ENCODE results near the gene UGT1A7.

The UGT1A7 gene

DNA sequence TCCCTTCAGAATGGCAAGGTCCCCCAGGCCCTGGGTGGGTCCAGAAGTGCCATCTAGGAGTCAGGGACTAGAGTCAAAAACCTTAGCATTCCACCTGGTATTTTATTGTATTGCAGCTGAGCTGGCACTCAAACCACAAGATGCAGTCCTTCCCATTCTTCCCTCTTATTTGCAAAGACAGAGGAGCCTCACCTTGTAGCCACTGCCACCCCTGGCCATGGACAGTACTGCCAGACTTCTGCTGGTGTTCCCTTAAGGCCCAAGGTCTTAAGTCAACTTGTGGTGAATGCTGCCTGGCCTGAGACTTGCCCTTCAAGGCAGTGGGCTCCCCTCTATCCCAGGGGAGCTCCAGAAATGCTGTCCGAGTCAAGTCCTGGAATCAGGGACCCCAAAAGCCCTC lies 38.6 kb upstream of the UGT1A7 start:
- TF ChIP-seq NFIC (IDR thresholded peaks at IDR 0.05) (no peak), RAD21 (IDR thresholded peaks at IDR 0.05; ENCODE audit: low read depth) (peak; percentile 26; the same call in 1 of the 2 replicates)

DNA sequence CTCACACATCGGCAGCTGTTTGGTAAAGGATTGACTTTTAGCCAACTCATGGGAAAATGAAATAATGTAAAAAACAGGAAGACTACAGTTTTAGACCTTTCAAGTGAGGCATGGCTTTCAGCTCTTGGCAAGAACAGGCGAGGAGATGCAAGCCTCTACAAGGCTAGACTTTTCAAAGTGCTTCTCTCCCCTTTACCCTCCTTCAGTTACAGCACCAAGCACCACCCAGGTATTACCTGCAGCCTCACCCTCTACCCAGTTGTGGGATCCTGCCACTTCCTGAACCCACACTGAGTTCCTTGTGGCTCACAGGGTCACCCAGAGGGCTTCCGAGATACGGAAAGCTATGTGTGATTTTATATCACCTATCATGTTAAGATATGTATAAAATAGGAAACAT lies 30.7 kb upstream of the UGT1A7 start:
- TF ChIP-seq MAX (IDR thresholded peaks at IDR 0.05) (no peak), TEAD4 (IDR thresholded peaks at IDR 0.05) (no peak), FOXM1 (IDR thresholded peaks at IDR 0.05; ENCODE audit: borderline replicate concordance, low read depth) (no peak), YY1 (IDR thresholded peaks at IDR 0.05; ENCODE audit: low read depth) (no peak), EGR1 (IDR thresholded peaks at IDR 0.05) (no peak), RAD21 (IDR thresholded peaks at IDR 0.05; ENCODE audit: low read depth) (no peak), TAF1 (IDR thresholded peaks at IDR 0.05; ENCODE audit: low read depth) (no peak), CEBPB (IDR thresholded peaks at IDR 0.05) (no peak), NFIC (IDR thresholded peaks at IDR 0.05) (no peak), TCF12 (IDR thresholded peaks at IDR 0.05; ENCODE audit: low read depth) (no peak), CREB1 (IDR thresholded peaks at IDR 0.05; ENCODE audit: low read depth) (no peak), ZBTB7A (IDR thresholded peaks at IDR 0.05; ENCODE audit: low read depth) (no peak), EP300 (IDR thresholded peaks at IDR 0.05; ENCODE audit: borderline replicate concordance) (no peak)
- TF ChIP-seq, protein P1, sequence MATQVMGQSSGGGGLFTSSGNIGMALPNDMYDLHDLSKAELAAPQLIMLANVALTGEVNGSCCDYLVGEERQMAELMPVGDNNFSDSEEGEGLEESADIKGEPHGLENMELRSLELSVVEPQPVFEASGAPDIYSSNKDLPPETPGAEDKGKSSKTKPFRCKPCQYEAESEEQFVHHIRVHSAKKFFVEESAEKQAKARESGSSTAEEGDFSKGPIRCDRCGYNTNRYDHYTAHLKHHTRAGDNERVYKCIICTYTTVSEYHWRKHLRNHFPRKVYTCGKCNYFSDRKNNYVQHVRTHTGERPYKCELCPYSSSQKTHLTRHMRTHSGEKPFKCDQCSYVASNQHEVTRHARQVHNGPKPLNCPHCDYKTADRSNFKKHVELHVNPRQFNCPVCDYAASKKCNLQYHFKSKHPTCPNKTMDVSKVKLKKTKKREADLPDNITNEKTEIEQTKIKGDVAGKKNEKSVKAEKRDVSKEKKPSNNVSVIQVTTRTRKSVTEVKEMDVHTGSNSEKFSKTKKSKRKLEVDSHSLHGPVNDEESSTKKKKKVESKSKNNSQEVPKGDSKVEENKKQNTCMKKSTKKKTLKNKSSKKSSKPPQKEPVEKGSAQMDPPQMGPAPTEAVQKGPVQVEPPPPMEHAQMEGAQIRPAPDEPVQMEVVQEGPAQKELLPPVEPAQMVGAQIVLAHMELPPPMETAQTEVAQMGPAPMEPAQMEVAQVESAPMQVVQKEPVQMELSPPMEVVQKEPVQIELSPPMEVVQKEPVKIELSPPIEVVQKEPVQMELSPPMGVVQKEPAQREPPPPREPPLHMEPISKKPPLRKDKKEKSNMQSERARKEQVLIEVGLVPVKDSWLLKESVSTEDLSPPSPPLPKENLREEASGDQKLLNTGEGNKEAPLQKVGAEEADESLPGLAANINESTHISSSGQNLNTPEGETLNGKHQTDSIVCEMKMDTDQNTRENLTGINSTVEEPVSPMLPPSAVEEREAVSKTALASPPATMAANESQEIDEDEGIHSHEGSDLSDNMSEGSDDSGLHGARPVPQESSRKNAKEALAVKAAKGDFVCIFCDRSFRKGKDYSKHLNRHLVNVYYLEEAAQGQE (IDR thresholded peaks at IDR 0.05; ENCODE audit: low read depth) = no peak
- TF ChIP-seq, protein P2, sequence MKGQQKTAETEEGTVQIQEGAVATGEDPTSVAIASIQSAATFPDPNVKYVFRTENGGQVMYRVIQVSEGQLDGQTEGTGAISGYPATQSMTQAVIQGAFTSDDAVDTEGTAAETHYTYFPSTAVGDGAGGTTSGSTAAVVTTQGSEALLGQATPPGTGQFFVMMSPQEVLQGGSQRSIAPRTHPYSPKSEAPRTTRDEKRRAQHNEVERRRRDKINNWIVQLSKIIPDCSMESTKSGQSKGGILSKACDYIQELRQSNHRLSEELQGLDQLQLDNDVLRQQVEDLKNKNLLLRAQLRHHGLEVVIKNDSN (IDR thresholded peaks at IDR 0.05) = no peak

DNA sequence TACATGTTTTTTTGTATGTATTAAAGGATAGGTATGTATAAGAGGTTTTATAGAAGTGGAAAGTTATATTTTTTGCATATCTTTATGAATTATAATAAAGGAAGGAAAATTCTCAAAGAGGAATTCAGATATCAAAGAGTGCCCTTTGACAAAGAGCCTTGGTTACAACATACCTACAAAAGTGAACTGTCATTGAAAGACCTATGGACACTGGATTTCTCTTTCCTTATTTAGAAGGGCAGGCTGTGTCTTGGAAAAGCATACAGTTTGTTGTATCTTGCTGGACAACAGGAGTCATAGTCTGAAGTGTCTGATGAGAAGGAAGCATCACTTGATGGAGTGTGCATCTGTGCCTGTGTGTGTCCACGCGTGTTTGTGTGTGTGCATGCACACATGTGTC lies 30.3 kb upstream of the UGT1A7 start:
- no peak for TF ChIP-seq CREB1 (IDR thresholded peaks at IDR 0.05; ENCODE audit: low read depth)
- TF ChIP-seq MAX (IDR thresholded peaks at IDR 0.05) = no peak
- no peak for TF ChIP-seq ZBTB7A (IDR thresholded peaks at IDR 0.05; ENCODE audit: low read depth)
- no peak for TF ChIP-seq EP300 (IDR thresholded peaks at IDR 0.05; ENCODE audit: borderline replicate concordance)

GRCh38 chr2:233654501-233654900 lies 27.2 kb upstream of the UGT1A7 start:
- no peak for TF ChIP-seq RAD21 (IDR thresholded peaks at IDR 0.05; ENCODE audit: low read depth)
- TF ChIP-seq FOXM1 (IDR thresholded peaks at IDR 0.05; ENCODE audit: borderline replicate concordance, low read depth) = no peak
- TF ChIP-seq TCF12 (IDR thresholded peaks at IDR 0.05; ENCODE audit: low read depth) = no peak
- no peak for TF ChIP-seq TAF1 (IDR thresholded peaks at IDR 0.05; ENCODE audit: low read depth)
- no peak for TF ChIP-seq CREB1 (IDR thresholded peaks at IDR 0.05; ENCODE audit: low read depth)
- no peak for TF ChIP-seq EP300 (IDR thresholded peaks at IDR 0.05; ENCODE audit: borderline replicate concordance)
- no peak for TF ChIP-seq TEAD4 (IDR thresholded peaks at IDR 0.05)
- TF ChIP-seq ZBTB7A (IDR thresholded peaks at IDR 0.05; ENCODE audit: low read depth) = no peak
- TF ChIP-seq, protein P2 (IDR thresholded peaks at IDR 0.05) = no peak
- TF ChIP-seq, protein P1 (IDR thresholded peaks at IDR 0.05; ENCODE audit: low read depth) = no peak
- TF ChIP-seq YY1 (IDR thresholded peaks at IDR 0.05; ENCODE audit: low read depth) = no peak
- no peak for TF ChIP-seq EGR1 (IDR thresholded peaks at IDR 0.05)
- no peak for TF ChIP-seq MAX (IDR thresholded peaks at IDR 0.05)

DNA sequence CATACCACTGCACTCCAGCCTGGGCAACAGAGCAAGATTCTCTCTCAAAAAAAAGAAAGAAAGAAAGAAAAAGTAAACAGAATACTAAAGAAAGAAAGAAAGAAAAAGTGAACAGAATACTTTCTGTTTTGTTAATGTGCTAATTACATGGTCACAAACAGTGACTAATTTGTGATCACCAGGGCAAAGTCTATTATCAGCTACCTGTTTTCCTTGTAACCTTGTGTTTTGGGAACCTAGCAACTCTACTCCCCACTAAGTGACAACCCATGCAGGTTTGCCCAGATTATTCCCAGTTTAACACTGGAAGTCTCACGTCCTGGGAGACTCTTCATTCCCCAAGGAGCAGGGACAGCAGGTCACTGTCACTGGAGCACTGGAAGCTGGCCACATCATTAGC lies 26.7 kb upstream of the UGT1A7 start:
- TF ChIP-seq NFIC (IDR thresholded peaks at IDR 0.05) (no peak), YY1 (IDR thresholded peaks at IDR 0.05; ENCODE audit: low read depth) (no peak), FOXM1 (IDR thresholded peaks at IDR 0.05; ENCODE audit: borderline replicate concordance, low read depth) (no peak), ZBTB7A (IDR thresholded peaks at IDR 0.05; ENCODE audit: low read depth) (no peak), TAF1 (IDR thresholded peaks at IDR 0.05; ENCODE audit: low read depth) (no peak), CREB1 (IDR thresholded peaks at IDR 0.05; ENCODE audit: low read depth) (no peak), TEAD4 (IDR thresholded peaks at IDR 0.05) (no peak), EGR1 (IDR thresholded peaks at IDR 0.05) (no peak), MAX (IDR thresholded peaks at IDR 0.05) (no peak)
- TF ChIP-seq, protein P2 (IDR thresholded peaks at IDR 0.05) = no peak
